GM21515 (cell line): ENCODE measurements around the gene LTBP2.

ENCODE experiments used
- ATAC-seq: cut with Tn5 transposase; IDR thresholded peaks from one replicate; pipeline ENCODE4 v1.9.1; 2021; ENCODE audit not compliant: unreplicated experiment

The LTBP2 gene

DNA sequence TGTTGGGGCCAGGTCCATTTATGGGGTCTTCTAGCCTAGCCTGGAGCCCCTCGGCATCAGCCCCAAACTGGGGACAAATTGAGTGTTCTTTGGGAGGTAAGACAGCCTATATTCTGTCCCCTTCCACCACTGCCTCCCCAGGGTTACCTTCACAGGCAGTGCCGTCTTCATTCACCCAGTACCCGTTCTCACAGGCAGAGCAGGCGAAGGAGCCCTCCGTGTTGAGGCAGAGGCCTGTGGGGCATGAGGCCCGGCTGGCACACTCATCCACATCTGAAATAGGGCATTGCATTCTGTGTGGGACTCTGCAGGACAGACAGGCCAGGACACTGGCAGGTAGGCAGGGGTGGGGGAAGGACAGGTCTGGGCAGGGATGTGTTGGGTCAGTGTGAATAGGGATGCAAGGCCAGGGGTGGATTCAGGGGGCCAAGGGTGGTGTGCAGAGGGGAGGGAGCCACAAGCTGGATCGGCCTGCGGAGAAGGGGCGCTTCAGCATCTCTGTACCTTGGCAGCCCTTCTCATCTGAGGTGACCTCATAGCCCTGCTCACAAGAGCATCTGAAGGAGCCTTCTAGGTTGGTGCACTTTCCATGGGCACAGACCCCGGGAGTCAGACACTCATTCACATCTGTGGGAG, 102.3 kb downstream of the LTBP2 start:
- ATAC-seq: no peak

- ATAC-seq: no peak
Observed at GRCh38 chr14:74508844-74509428, 103.1 kb downstream of the LTBP2 start.

DNA sequence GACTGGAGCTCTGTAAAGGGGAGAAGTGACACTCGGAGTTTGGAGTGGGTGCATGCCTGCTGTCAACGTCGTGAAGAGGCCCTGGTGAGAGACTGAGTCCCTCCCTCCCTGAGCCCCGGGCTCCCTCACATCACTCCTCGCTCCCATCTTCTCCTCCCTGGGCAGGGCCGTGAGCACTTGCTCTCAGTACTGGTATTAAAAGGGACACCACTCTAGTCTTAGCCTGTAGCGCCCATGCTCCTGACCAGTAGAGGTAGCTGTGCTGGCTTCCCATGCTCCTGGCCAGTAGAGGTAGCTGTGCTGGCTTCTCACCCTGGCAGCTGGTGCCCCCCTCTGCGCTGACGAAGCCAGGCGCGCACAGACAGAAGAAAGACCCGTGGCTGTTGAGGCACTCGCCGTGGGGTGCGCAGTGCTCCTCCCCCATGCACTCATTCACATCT, 103.7 kb downstream of the LTBP2 start:
- no peak for ATAC-seq

DNA sequence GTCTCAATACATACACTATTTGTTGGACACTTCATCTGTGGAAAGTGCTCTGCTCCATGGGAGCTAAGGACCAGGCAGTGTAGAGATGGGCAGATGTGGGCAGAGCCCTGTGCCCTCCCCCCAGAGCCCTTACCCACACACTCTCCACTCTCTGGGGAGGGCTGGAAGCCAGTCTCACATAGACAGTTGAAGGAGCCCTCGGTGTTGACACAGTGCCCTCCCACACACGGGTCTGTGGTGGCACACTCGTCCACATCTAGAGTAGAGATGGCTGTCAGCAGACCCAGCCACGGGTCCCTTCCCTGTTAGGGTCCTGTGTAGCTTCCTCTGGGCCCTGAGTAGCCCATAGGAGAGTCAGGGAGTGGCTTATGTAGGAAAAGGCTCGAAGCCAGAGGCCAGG, 104.2 kb downstream of the LTBP2 start:
- ATAC-seq: no peak

DNA sequence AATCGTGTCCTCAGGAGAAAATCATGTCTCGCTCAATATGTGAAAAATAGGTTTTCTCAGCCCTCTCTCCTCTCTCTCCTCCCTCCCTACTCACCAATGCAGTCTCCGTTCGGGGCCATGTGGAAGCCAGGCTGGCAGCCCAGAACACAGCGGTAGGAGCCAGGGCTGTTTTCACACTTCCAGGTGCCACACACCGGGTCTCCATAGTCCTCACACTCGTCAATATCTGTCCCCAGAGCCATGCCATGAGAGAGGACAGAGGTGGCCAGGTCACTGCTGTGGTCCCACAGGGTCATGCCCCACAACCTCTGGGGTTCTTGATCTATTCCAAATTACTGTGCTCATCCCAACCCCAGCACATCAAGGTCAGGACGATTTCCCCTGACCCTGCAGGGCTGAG, 105.0 kb downstream of the LTBP2 start:
- ATAC-seq: no peak

DNA sequence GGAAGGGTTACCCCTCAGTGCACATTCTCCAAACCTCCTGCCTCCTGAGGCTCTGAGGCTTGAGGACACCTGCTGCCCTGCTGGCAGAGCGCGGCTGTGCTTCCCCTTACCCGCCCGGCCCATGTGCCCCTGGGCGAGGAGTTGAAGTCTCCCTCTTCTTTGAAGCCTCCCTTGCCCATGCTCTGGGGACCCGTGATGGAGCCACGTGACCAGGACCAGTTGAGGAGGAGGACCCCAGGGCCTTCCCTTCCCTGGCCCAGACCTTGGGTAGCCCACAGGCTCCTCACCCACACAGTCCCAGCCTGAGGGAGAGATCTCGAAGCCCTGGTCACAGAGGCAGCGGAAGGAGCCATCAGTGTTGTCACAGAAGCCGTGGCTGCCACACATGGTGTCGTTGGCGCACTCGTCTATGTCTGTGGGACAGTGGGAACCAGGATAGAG, 105.6 kb downstream of the LTBP2 start:
- ATAC-seq: no peak

DNA sequence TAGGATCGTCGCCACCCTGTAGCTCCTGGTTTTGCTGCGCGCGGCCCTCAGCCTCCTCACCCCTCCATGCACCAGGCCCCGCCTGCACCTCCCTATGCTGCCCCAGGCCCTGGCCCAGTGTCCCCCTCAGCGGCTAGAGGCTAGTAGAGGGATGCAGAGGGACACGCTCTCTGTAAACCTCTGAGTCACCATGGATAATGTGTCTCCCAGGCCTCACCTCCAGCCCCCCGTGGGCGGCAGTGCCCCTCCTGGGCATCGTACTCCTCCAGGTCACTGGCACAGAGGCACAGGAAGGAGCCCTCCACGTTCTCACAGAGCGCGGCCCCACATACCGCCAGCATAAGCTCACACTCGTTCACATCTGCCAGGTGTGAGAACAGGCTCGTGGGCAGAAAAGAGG, 106.2 kb downstream of the LTBP2 start:
- ATAC-seq: no peak

GRCh38 chr14:74504874-74505720, 106.9 kb downstream of the LTBP2 start:
- no peak for ATAC-seq

DNA sequence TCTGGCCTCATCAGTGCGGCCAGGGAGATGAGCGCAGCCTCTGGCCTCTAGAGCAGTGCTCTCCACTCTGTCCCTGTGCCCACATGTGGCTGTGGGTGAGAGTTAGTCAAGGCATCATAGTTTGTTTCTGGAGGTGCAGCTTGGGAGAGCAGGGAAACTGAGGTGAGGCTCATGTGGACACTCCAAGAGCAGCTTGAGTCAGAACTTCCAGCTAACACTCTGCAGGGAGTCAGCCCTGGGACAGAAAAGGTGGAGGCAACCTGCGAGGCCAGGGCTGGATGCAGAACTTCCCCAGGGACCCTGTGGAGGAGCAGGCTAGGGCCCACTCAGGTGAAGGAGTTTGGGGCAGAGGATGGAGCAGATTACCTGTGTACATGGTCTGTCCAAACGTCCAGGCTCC, 107.6 kb downstream of the LTBP2 start:
- ATAC-seq: no peak

DNA sequence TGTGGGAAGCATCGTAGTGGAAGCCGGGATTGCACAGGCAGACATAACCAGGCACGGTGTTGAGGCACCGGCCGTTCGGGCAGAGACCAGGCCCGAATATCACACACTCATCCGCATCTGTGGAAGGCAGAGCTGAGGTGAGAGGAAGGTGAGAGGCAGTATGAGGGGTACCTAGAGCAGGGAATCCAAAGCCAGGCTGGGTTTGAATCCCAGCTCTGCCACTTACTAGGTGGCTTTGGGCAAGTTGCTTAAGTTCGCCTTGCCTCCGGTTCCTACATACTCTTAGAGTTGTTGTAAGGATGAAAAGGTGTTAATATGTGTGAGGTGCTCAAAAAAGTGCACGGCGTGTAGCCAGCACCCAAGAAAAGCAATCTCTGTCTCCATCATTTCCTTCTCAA, 108.1 kb downstream of the LTBP2 start:
- no peak for ATAC-seq

- ATAC-seq: no peak
Observed at GRCh38 chr14:74503291-74503937, 108.6 kb downstream of the LTBP2 start.

- no peak for ATAC-seq
Observed at GRCh38 chr14:74502236-74503019, 109.6 kb downstream of the LTBP2 start.

- ATAC-seq: no peak
Observed at GRCh38 chr14:74501691-74502090, 110.3 kb downstream of the LTBP2 start.

- no peak for ATAC-seq
Observed at GRCh38 chr14:74501135-74501614, 110.9 kb downstream of the LTBP2 start.

DNA sequence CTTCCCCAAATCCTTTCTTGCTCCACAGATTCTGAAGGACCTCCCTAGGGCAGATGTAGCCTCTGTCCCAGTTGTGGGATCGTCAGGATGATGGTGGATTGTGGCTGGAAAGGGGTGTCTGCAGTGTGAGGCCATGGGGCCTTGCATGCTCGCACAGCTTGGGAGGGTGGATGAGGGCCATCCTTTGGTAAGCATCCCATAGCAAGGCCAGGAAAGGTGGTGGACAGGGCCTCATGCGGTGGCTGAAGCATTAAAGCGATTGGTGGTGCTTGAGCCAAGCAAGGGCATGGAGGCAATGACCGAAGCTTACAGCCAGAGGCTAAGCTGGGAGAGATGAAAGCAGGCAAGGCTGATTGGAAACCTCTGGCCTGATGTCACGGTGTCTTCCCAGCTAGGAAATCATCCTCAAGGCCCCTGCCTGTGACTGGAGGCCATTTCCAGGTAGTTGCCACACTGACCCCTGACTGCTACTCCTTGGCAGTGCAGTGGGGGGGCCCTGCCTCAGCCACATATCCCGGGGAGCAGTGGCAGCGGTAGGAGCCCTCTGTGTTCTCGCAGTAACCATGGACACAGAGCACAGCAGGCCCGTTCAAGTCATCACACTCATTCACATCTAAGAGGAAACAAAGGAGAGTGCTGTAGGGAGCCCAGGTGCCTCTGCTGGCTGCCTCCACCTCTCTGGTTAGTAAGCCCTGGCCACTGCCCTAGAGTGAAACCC, 111.5 kb downstream of the LTBP2 start:
- ATAC-seq: no peak

- no peak for ATAC-seq
Observed at GRCh38 chr14:74495356-74495755, 116.7 kb downstream of the LTBP2 start.

DNA sequence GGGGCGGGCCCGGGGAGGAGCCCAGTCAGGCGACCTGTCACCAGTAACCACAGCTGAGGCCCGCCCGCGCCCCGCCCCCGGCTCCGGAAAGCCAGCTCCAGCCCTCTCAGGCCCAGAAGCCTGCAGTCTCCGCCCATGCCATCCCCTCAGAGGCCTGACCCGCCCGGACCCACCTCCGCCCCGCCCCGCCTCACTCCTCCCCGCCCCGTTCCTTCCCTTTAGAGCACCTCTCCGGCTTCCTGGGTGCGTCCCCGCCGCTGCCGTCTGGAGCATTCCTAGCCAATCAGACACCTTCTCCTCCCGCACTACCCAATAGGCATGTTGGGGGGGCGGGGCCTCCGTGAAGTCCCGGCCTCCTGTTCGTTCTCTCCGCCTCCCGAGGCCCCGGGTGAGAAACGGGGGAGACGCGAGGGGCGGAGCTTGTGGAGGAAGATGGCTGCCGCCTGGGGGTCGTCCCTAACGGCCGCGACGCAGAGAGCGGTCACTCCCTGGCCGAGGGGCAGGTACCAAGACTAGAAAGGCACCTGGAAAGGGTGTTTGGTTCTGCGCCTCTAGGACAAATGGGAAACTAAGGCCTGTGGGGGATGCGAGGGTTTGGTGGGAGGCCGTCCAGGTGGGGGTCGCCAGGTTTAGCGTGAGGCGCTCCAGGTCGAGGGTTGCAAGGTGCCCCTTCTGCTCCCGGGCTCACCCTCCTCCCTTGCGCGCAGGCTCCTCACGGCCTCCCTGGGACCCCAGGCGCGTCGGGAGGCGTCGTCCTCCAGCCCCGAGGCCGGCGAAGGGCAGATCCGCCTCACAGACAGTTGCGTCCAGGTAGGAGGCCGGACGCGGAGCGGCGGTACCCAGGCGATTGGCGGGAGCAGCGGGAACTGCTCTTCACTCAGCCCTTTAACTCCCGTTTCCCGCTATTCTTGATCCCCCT, 118.4 kb downstream of the LTBP2 start, which contains the start of gene ISCA2:
ISCA2 (plus strand) TSS at position 423 of the 919 bp plus-strand sequence; CDS start at position 433, 10 bp downstream.
- ATAC-seq: peak; percentile 92

GRCh38 chr14:74492776-74493342, 119.2 kb downstream of the LTBP2 start, which contains the start of gene NPC2:
Gene NPC2 (minus strand): TSS chr14:74493305. CDS start chr14:74493274, 31 bp downstream.
- peak; percentile 19 for ATAC-seq
